Stimulated activated CD8-positive, alpha-beta memory T cell treated with anti-CD3 and anti-CD28 coated beads, Interleukin-12 subunit alpha, Interleukin-12 subunit beta, amount 100 ng/mL, for 4 hours (primary cell): ENCODE results near the gene AMPD3.

Experiments
- DNase-seq: peaks from one replicate; pipeline ENCODE4 v3.0.0-alpha.2; 2020; ENCODE audit warnings: low read depth

AMPD3 gene

GRCh38 chr11:10488934-10489691, 34.0 kb downstream of the AMPD3 start:
- DNase-seq: no peak

DNA sequence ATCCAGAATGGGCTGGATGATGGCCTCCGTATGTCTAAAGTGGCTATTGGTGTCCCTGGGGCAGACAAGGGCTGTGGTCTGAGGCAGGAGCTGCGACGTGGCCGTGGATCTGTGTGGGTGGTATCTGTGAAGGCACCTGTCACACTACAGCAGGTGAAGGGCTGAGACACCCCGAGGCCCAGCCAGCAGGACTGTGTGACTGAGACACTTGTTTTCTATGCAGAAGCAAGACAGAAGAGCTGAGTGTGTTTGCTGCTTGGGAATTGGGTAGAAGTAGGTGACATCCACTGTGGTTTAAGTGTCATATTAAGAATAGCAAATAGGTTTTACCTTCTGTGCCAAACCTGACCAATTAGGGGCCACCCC, 35.0 kb downstream of the AMPD3 start:
- DNase-seq: no peak

GRCh38 chr11:10490398-10491241, 35.6 kb downstream of the AMPD3 start:
- no peak for DNase-seq

GRCh38 chr11:10492084-10492483, 37.0 kb downstream of the AMPD3 start:
- no peak for DNase-seq

GRCh38 chr11:10493041-10493663, 38.1 kb downstream of the AMPD3 start:
- DNase-seq: no peak

DNA sequence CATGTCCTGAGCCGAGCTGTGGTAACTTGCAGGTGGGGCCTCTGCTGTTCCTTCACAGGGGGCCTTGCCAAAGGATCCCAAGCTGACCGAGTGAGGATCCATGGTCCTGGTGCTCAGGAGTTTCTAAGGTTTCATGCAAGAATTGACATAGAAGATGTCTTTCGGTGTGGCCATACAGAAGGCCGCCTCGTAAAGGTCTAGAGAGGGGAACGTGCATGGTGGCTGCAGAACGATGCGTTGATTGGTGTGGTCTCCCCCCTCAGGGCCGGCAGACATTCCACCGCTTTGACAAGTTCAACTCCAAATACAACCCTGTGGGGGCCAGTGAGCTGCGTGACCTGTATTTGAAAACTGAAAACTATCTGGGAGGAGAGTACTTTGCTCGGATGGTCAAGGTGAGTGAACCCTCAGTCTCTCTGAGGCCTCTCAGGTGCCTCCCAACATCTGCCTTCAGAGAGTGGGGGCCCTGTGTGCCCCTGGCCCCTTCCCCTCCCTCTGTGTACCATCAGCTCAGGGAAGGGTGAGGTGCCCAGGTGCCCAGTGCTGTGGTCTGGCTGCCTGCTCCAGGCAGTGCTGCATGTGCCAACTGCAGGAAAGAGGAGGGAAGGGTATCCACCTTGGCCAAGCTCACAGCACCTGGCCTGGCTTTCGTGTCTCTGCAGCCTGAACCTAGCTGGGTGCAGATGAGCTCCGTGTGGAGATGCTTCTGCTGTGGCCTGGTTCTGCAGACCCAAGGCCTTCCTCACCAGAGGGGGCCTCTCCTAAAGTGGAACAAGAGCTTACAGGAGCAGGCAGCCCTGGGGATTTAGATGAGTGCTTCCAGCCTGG, 39.8 kb downstream of the AMPD3 start:
- no peak for DNase-seq

- no peak for DNase-seq
Observed at GRCh38 chr11:10495464-10495786, 40.4 kb downstream of the AMPD3 start.

DNA sequence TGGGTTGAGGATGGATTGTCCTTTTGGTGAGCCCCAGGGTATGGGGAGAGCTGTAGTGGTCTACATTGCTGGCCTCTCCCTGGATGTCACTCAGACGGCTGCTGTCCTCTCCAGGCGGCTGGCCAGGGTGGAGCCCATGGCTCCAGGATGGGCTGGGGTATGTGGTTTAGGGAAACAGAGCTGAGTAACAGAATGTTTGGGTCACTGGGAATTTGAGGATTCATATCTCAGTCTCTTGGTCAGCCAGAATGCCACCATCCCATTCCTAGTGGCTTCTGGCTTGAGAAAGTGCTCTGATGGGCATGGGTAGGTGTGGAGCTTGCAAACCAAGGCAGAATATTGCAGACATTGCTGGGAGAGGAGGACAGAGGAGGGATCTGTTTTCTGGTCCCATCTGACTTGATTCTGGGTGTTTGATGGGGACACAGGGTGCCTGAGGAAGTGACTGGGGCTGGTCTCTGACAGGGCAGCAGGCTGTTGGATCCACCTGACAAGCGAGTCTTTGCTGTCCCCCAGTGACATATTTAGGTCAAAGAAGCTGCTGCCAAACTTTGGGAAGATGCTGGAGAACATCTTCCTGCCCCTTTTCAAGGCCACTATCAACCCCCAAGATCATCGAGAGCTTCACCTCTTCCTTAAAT, 41.4 kb downstream of the AMPD3 start:
- no peak for DNase-seq

DNA sequence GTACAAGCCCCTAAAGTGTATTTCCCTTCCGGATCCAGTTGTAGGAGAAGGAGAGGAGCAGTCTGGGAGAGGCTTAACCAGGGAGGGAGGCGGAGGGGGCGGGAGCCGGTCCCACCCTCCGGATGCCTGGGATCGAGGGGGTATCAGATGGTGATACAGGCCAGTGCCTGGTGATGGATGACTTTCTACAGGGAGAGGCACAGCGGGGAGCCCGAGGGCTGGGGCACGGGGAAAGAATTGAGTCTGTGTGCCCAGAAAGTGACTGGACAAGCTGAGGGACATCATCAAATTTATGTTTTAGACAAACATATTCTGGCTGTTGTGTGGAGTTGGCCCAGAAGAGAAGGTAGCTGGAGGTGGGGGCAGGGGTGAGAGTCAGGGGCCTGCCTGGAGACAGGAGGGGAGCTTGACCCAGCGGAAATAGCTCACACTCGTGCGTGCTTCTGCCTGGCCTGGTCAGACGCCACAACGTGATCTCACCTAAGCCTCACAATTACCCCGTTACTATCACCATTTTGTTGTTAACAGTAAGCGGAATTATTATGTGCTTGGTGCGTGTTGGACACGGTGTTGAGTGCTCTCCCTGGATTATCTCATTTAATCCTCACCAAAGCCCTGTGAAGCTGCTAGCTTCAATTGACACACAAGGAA, 42.4 kb downstream of the AMPD3 start:
- no peak for DNase-seq

DNA sequence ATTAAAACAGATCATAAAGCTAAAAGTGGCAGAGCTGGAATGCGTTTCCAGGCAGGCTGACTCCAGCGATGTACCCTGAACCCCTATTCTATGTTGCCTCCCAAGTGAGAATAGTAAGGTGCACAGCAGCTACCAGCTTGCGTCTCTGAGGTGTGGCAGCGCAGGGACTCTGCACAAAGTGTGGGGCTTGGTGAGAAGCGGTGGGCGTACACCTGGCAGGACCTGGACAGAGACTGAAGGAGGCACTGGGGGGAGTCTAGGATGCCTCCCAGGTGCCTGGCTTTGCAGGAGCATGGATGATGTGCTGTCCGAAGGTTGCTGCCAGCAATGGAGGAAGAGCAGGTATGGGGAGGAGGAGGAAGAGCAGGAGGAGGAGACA, 42.9 kb downstream of the AMPD3 start:
- DNase-seq: no peak

GRCh38 chr11:10498426-10499250, 43.6 kb downstream of the AMPD3 start:
- no peak for DNase-seq

DNA sequence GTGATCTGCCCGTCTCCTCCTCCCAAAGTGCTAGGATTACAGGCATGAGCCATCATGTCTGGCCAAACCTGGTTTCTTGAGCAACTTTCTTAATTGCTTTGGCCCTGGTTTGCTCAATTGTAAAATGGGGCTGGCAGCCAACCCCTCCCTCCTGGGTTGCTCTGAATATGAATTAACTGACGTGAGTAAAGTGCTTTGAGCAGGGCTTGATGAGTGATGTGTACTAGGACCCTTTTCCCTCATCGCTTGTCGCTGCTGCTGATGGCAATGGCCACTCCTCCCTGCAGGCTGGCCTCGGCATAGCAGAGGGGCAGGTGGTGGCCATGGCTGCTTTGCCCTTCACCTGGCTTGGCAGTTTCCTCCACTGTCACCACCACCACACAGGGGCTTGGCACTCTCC, 44.4 kb downstream of the AMPD3 start:
- no peak for DNase-seq

GRCh38 chr11:10499874-10500601, 45.0 kb downstream of the AMPD3 start:
- no peak for DNase-seq

GRCh38 chr11:10500757-10501684, 46.0 kb downstream of the AMPD3 start:
- no peak for DNase-seq

DNA sequence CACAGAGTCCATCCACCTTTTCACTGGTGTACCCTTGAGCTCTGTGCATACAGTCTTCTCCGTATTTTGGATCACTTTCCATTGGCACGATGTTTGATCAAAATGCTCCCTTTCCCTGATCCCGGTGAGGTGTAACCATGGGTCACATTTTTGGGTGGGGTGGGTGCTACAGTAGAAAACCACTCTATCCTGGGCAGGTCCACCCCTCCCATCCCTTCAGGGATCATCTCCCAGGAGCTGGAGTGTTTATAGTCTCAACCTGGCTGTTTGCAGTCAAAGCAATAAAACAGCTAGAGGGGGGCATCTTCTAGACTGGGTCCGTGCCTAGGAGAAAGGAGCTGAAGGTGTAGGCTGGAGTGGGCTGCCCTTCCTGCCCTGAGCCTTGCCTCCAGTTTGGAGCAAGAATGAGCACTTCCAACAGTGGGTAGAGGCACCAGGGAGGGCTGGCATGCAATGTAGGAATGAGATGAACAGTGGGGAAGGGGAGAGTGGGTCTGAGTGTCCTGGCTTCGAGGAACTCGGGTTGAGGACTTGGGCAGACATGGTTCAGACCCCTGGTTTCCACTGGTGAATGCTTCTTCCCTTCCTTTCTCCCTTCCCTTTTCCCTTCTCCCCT, 47.1 kb downstream of the AMPD3 start:
- no peak for DNase-seq

- DNase-seq: no peak
Observed at GRCh38 chr11:10502770-10503169, 47.7 kb downstream of the AMPD3 start.

DNA sequence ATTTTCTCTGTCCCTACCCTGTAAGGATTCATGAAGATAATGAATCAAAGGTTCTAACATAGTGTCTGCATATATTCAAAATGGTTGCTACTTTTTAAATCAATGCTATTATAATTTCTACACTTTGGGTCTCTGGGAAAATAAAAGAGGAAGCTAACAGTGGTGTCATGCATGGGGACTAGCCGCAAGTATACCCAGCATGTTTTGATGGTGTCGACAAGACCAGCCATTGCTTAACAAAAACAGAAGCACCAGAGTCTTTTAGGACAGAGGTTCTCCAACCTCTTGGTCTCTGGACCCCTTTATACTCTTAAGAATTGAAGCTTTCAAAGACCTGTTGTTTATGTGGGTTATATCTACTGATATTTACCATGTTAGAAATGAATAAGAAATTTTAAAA, 48.2 kb downstream of the AMPD3 start:
- no peak for DNase-seq
